Posterior cingulate gyrus (tissue), 11 donors: ENCODE data around the gene ZNF487.
"Not testable (repeated sequence)": the region's sequence is repeated elsewhere in the genome, so short reads cannot be mapped to it uniquely, and the experiment has no call there.

Experiments
- DNase-seq, 10 donors: peaks; one replicate each; pipeline versions ENCODE4 v3.0.0 to v3.0.0-alpha.2; 2020 to 2021; ENCODE audit warnings: mixed read lengths in 3 of 10
- intact Hi-C: fragments of 100-400 bp; cut with DNase I; formaldehyde crosslinking; loops from one replicate; pipeline ENCODE4 v1.15.1; 2023

ZNF487 gene

DNA sequence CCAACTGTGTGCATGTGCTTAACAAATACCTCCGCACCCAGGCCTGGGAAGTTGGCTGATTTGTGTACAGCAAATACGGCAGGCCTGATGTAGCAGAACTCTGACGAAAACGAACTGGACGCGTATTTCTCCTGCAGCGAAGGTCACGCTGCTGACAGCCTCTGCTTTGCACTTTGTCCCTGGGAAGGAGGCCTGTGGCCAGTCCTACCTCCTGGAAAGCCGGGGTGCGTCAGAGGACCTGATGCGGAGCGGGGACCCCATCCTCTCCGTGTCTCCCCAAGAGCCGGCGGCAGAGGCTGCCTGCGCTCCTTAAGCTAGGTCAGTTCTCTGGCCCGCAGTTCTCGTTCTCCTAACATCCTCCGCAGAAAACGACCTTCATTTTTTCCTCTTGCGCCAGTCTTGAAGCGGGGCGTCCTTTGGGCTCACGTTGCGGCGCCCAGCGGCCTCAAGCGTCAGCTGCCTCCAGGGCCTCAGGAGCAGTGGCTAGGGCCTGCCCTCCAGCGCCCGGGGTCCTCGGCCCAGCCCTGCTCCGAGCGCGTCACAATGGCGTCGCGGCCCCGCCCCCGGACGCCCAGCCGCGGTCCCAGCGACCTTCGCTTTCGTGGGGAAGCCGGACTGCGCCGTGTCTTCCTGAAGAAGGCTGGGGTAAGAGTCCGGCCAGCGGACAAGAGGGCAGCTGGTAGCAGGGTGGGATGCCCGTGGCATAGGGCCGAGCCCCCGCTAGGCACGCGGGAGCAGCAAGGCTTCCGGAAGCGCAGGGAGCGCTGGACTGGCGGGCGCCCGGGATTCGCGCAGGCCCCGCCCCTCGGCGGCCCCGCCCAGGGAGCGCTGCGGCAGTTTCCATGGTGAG is at the start of gene ZNF487:
ZNF487 (plus strand) TSS at position 821 of the 850 bp plus-strand sequence. CDS start 38,703 bp downstream, outside the sequence.
- peak; percentile 76 to 99 (median 86) for DNase-seq
- intact Hi-C loops, result loop anchor here (1.0 to 5.0 kb wide), 3 partner anchors 16 to 39 kb away; partner anchors contain the start of gene HNRNPF

DNA sequence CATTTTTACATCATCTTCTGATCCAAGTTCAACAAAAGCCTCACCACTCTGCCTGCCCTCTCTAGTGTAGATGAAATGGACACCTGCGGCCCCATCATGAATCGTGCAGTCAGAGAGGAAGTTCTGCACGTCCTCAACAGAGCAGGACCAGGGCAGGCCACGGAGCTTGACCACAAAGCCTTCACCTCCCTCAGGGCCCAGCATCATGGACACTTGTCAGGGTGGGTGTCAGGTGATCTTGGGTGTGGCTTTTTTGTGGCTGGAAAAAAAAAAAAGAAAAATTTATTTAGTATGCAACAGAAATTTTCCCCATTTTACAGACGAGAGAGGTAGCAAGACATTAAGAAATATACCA is 49.3 kb upstream of the ZNF487 start:
- DNase-seq, result peak in 1 of 10 donors; percentile 46
- intact Hi-C loops, result loop anchor here (5.0 kb wide), 1 partner anchor 35 kb away; no protein-coding TSS in a partner anchor

DNA sequence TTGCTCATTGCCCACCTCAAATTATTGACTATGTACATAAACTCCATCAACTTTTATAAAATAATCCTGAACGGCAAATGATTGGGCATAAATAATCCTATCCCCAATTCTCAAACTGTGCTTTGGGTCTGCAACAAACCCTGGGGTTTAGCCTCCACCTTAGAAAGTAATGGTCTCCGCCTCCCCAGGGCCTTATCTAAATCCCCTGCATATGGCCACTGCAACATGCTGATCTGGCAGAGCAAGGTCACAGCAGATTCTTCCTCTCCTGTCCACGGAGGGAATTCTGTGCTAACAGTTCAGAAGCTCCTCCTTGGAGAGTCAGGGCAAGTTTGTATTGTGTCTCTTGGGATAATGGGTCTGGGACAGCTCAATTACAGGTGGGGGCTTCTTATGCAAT is 47.0 kb upstream of the ZNF487 start:
- peak in 1 of 10 donors; percentile 21 for DNase-seq
- intact Hi-C loops, result loop anchor here (5.0 kb wide), 1 partner anchor 38 kb away; no protein-coding TSS in a partner anchor

DNA sequence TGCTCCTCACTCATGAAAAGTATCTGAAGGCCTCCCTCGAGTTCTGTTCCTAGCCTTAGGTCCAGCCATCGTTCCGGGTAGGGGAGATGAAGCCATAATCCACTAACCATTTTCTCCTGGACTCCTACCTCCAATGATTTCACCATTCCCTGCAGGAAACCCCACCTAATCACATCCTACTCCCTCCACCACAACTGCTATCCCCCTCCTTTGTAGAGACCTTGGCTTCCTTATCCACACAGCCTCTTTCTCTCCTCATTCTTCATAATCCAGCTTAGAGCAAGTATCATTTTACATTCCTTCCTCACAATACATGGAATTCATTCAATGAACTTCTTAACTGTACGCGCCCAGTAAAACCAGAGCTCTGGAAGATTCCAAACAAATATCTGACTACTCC is 46.6 kb upstream of the ZNF487 start:
- no peak for DNase-seq
- intact Hi-C loops, result no loop called here

DNA sequence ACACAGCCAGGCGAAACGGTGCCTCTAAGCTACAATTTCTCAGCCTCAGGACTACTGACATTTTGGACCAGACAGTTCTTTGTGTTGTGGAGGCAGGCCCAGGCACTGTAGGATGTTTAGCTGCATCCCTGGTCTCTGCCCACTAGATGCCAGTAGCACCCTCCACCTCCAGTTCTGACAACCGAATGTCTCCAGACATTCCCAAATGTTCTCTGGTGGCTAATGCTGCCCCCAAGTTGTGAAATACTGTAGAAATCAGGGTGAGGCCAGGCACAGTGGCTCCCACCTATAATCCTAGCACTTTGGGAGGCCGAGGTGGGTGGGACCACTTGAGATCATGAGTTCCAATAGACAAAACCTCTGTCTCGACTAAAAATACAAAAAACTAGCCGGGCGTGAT is 46.2 kb upstream of the ZNF487 start:
- peak in 8 of 10 donors; percentile 54 to 94 (median 66) for DNase-seq
- intact Hi-C loops, result no loop called here

DNA sequence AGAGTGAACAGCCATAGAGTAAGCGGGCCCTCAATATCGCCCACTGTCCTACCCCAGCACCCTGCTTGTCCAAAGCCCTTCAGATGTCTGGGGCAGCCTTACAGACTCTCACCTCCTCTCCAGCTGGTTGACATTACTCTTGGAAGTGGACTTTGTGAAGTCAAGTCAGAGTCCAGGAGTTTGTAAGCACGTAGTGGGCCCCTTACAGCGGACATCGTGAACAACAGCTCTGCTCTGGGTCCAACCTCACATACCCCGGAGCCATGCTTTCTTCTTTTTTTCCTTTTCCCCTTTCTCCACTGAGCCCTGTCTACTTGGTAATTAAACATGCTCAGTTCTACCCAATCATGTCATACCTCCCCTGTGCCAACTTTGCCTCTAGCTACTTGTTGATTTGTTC is 45.4 kb upstream of the ZNF487 start:
- DNase-seq, result peak in 1 of 10 donors; percentile 30
- intact Hi-C loops, result no loop called here

DNA sequence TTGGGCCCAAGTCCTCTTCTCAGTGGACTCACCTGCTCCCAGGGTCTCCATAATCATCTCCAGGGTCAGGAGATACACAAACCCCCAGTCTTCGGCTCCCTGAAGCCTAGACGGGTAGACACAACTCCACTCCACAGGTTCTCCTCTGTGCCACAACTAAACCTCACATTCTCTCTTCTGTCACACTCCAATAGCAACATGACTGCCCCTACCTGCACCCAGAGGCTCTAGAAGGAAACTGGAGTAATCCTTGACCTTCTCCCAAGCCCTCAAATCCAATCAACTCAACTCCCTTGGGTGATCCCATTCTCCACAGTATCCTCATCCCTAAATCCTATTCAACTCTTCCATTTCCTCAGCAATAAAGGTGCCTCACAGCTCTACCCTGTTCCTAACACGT is 44.2 kb upstream of the ZNF487 start:
- DNase-seq, result peak in 1 of 10 donors; percentile 7
- intact Hi-C loops, result no loop called here

DNA sequence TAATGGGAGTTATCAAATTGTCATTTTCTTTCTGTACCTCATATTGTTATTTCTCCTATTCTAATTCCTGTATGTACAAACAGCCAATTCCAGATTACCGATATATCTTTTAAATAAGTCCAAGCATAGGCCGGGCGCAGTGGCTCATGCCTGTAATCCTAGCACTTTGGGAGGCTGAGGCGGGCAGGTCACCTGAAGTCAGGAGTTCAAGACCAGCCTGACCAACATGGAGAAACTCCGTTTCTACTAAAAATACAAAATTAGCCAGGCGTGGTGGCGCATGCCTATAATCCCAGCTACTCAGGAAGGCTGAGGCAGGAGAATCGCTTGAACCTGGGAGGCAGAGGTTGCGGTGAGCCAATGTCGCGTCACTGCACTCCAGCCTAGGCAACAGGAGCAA is 43.7 kb upstream of the ZNF487 start:
- peak in 1 of 10 donors; percentile 58 for DNase-seq
- intact Hi-C loops, result not testable (repeated sequence)

DNA sequence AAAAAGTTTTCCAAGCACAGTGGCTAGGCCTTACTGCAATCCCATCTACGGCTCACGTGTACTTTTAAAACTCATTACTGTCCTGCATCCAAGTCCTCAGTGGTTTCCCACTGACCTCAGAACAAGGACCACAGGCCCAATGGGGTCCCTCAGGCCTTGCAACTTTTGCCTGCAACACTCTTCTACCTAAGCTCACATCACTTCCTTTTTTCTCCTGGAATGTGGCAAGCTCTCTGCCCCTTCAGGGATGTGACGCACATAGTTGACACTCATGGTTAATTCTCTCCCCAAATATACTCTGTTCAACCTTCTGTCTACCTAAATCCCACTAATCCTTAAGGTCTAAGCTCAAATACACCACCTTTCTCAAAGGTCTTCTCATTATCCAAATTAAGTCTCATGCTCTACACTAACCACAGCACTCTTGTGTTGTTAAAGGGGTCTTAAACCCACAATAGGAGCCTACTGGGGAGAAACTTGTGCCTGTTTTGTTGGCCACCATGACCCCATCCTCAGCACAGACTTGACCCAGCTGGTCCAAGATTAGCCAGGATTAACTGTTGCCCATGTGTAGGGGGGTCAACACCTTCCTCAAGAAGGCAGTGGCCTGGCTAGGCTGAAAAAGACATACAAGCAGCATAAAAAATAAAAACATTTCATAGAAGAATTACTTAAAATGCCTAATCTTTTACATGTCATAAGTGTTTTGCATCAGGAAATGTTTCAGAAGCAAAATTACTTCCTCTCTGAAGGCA is 43.1 kb upstream of the ZNF487 start:
- intact Hi-C loops, result no loop called here
- peak in 1 of 10 donors; percentile 24 for DNase-seq

DNA sequence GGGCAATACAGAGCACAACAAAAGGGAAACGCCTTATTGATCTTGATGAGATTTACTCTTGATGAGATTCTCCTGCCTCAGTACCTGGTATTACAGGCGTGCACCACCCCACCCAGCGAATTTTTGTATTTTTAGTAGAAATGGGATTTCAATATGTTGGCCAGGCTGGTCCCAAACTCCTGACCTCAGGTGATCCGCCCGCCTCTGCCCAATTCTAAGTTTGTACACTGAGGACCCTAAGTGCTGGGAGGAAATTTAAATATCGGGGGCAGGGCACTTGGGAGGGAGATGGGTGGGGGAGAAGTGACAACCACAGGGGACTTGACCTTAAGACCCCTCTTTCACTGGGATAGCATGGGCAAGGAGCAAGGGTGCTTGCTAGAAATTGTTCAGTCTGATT is 42.0 kb upstream of the ZNF487 start:
- intact Hi-C loops, result loop anchor here (5.0 kb wide), 1 partner anchor 42 kb away; the partner anchor contains the start of gene ZNF487
- no peak for DNase-seq

DNA sequence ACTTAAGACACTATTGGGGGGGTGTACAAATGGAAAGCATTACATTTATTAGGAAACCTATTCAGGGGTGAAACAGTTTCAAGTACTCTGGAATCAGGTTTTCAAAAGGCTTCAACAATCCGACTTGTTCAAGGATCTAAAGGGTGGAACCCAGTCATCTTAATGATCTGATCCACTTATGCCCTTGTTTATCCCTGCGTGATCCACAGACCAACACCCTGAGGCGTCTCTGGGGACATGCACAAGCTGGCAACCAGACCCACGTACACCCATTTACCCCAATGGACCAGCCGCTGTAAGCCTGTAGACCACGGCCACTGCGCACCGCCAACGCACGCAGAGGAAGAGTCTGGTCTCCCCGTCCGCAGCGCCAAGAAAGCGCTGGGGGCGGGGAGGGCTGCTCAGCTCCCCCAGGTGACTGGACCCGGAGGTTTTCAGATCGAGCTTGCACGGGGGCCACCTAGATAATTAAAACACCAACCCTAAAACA is 41.3 kb upstream of the ZNF487 start:
- intact Hi-C loops, result loop anchor here (5.0 kb wide), 1 partner anchor 42 kb away; the partner anchor contains the start of gene ZNF487
- DNase-seq, result peak in 2 of 10 donors; percentile 25 to 85

DNA sequence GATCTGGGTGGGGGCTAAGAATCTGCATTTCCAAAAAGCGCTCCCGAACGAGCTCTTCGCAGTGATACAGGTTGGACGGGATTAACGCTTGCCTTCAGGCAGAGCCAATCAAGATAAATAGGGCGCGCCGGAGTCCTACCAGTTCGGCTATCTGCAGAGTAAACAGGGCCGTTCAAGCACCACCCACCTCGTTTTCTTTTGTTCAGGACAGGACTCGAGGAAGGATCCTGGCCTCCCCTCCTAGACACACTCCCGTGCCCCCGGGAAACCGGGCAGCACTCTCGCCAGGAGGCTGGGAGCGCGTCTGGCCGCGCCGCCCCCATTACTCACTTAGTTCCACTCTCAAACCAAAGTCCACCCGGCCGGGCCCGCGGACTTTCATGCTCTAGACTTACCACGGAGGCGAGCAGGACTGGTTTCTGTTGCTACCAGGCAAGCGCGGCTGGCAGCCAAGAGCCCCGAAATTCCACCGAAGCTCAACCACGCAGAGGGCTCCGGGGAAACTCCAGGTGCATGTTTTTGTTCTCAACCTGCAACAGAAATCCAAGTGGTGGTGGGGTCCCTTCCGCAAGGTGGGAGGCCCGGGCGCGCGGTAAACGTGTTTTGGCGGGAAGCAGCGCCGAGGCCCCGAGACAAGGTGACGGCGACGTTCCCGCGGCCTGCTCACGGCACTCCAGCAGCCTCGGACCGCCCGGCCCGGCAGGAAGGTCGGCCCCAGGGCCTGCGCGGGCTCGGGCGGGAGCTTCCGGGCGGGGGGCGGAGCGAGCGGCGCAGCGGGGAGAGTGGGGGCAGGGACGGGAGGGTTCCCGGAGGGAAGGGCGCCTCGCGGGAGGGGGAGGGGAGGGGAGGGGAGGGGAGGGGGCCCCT is 40.6 kb upstream of the ZNF487 start:
- intact Hi-C loops, result loop anchor here (5.0 kb wide), 1 partner anchor 41 kb away; the partner anchor contains the start of gene ZNF487
- DNase-seq, result peak; percentile 59 to 94 (median 70)

DNA sequence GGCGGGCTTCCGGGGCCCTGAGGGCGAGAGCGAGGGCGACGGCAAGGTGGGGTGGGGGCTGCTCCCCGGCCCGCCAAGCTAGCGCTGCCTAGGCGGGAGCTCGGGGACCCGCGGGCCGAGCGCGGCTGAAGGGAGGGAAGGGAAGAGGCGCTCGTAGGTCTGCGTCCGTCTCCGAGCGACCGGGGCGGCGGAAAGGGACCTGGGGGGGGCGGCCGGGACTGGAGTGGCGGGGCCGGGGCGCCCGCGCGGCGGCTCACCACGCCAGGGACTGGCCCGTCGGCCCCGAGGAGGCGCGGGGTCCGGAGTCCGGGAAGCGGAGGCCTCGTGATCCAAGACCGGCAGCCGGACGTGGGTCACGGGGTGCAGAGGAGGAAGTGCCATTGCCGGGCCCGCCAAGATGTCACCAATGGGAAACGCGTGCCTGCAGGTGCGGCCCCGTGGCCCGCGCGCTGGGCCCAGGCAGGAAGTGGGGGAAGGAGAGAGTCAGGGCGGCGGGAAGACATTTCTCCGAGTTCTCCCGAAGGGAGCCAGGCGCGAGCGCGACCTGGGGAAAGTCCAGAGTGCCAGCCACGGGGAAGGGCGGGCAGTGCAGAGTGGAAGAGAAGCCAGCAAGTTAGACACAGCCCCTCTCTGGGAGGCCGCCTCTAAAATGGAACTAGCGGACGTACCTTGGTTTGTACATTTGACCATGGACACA is 39.8 kb upstream of the ZNF487 start:
- intact Hi-C loops, result loop anchor here (5.0 kb wide), 1 partner anchor 40 kb away; the partner anchor contains the start of gene ZNF487
- peak; percentile 74 to 98 (median 84) for DNase-seq

DNA sequence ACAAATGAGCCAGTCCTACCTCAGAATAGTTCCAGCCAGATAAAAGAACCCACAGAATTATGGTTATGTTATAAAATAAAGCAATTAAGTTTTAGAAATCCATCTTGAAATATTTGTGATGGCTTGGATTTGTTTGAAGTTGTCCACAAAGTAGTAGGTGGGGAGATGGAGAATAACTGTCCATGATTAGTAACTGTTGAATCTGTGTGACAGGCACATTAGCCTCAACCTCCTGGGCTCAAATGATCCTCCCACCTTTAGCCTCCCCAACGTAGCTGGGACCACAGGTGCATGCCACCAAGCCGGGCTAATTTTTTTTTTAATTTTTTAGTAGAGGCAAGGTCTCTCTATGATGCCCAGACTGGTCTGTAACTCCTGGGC is 38.0 kb upstream of the ZNF487 start:
- intact Hi-C loops, result loop anchor here (5.0 kb wide), 1 partner anchor 38 kb away; the partner anchor contains the start of gene ZNF487
- DNase-seq, result no peak

DNA sequence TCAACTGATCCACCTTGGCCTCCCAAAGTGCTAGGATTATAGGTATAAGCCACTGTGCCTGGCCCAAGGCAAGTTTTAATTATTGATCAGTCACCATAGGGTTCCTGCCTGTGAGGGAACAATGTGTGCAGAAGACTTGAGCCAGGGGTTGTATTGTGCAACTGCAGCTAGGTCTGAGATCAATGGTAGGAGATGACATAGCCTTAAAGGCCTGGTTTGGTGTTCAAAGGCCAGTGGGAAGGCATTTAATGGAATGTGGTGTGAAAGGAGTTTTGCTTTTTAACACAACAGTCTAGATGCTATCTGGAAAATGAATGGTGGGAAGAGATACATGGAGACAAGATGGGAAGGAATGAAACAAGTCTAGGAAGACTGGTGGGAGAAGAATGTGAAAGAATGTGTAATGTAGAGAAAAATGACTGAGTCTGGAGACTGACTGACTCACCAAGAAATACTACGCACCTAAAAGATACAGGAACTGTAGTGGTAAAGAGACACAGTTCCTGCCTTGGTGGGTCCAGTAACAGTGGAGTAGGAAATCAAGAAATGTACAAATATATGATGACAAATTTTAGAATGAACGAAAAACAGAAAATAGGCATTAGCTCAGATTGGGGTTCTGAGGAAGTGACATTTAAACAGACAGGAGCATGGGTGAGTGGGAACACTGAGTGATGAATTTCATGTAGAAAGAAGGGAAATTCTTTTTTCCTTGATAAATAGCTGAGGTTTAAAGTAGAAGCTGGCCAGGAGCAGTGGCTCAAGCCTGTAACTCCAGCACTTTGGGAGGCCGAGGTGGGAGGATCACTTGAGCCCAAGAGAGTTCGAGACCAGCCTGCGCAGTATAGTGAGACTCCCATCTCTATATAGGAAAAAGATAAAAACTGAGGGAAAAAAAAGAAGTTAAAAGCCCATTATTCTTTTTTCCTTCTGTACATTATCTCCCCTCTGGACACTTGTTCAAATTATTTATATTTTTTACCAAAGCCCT is 37.3 kb upstream of the ZNF487 start:
- no peak for DNase-seq
- intact Hi-C loops, result loop anchor here (5.0 kb wide), 1 partner anchor 38 kb away; the partner anchor contains the start of gene ZNF487

DNA sequence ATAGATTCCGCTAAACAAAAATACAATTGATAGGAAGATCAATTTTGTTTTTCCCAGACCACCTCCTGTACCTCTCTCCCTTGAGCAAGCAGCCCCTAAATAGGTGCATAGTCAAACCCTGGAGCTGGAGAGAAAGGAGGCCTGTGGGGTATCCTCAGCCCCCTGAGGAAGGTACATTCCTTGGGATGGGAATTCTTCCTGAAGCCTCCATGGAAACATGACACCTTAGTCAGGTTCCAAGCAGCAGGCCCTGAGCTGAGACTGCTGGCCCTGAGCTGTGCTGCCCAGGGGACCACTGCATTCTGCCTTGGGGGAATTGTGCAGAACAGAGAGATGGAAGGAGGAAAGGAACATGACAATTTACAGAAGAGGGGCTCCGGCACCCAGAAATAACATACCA is 35.3 kb upstream of the ZNF487 start:
- intact Hi-C loops, result no loop called here
- DNase-seq, result no peak

DNA sequence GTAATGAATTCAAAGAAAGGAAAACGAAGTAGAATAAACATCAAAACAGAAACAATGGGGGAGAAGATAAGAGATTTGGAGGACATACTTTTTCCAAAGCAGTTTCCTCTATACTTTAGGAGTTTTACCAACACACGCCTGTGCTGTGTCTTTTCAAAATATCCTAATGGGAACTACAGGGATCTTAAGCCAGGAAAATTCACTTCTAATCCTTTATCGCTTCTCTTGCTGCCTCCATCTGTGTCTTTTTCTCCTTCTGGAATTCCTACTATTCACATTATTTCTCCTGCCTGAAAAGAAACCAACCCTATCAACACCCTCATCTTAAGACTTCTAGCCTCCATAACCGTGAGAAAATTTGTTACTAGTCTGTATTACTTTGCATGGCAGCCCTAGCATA is 34.7 kb upstream of the ZNF487 start:
- intact Hi-C loops, result no loop called here
- no peak for DNase-seq

DNA sequence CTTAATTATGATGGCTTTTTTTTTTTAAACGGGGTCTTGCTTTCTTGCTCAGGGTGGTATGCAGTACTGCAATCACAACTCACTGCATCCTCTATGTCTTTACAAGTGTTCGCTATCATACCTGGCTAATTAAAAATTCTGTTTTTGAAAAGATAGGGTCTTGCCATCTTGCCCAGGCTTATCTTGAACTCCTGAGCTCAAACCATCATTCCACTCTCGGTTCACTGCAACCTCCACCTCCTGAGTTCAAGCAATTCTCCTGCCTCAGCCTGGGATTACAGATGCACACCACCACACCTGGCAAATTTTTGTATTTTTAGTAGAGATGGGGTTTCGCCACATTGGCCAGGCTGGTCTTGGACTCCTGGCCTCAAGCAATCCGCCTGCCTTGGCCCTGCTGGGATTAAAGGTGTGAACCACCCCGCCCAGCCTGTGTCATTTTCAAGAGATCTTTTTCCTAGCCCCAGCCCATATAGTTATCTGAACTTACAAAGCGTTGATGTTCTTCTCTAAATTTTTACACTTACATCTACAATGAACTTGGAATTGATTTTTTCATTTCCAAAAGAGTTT is 33.9 kb upstream of the ZNF487 start:
- no peak for DNase-seq
- intact Hi-C loops, result no loop called here
